GM18861 (cell line): ENCODE measurements around the gene UVRAG.

Experiments used
- ATAC-seq: cut with Tn5 transposase; IDR thresholded peaks from one replicate; pipeline ENCODE4 v1.9.1; 2021; ENCODE audit not compliant: unreplicated experiment

Gene UVRAG

DNA sequence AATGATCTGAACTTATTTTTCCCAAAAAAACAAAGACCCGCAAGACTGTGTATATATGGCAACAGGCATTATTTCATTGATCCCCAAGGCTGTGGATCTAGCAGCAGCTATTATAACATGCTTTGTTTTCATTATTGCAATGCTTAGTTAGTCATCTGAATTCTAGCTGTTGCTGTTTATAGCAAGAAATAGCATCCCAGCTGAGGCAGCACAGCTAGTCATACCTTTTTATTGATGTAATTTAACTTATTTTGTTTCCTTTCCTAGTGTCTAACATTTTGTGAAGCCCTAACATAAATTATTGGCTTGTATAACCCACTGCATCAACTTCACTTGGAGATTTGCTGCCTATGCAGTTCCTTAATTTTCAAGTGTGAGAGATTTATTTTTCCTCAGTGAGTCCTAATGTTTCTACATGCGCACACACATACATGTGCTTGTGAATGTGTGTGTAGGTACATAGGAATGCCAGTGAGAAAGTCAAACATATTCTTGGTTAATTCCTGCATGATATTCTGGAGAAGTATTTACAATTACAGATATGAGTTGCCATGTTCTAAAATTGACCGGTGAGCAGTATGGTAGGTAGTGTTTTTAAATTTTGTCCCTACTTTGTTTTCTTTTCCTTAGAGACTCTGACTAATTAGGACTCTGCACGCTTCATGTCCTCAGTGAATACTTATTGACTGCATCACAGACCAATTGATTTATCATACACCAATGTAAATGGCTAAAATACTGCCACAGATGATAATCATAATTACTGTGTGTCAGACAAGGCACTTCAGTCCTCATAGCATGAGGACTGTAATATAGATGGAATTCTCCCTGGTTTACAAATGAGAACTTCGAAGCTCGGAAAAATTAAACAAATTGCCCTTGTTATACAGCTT lies 272.0 kb downstream of the UVRAG start:
- no peak for ATAC-seq

DNA sequence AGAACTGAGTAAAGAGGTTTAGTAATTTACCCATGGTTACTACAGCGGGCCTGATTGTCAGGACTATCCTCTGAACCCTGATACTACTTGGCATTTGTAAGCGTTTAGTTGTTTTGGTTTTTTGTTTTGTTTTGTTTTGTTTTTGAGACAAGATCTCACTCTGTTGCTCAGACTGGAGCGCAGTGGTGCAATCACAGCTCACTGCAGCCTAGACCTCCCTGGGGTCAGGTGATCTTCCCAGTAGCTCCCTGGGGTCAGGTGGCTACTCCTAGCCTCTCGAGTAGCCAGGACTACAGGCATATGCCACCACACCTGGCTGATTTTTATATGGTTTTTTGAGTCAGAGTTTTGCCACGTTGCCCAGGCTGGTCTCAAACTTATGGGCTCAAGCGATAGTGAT lies 272.7 kb downstream of the UVRAG start:
- ATAC-seq = no peak

DNA sequence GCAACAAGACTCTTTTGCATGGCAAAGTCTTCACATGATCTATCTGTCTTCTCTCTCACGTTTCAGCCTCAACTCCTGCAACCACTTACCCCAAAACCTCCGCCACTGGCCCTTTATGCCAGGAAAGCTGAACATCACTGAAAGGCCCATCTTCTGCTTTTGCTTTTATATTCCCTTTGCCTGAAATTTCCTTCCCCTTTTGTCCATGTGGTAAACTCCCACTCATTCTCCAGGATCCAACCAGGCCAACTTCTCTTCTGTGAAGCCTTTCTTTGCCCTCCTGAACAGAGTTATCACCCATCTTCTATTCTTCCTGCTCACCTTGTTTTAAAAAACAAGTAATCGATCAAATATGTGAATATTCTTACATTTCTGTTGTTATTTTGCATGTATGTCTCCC lies 273.5 kb downstream of the UVRAG start:
- no peak for ATAC-seq

DNA sequence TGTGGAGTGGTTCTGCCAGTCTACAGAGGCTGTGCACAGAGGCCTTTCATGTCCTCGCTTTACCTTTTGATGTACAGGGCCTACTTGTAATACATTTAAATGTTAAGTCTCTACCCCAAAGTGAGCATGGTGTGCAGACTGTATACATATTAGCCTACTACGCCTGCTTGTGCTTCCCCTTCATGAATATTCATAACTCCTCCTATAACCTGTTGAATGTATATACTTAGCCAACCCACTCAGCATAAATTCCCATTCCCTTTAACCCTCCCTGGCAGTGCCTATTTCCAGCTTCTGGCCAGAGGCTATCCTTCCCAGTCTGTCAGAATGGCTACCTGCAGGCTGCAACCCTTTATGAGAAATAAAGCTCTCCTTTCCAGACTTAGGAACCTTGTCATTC lies 275.2 kb downstream of the UVRAG start:
- no peak for ATAC-seq

DNA sequence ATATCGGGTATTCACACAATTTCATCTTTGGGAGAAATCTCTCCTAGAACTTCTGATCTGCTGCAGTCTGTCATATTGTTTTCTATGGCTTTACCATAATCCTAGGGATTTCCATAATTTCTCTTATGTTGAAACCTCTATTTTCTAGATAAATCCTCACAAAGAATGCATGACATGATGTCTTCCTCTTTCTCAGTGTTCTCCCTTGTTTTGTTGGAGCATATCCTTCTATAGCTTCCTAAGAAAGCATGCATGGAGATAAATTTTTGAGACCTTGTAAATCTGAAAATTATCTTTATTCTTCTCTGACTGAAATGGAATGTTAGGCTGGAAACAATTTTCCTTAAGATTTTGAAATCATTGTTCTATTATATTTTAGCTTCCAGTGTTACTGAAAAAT lies 275.8 kb downstream of the UVRAG start:
- no peak for ATAC-seq

DNA sequence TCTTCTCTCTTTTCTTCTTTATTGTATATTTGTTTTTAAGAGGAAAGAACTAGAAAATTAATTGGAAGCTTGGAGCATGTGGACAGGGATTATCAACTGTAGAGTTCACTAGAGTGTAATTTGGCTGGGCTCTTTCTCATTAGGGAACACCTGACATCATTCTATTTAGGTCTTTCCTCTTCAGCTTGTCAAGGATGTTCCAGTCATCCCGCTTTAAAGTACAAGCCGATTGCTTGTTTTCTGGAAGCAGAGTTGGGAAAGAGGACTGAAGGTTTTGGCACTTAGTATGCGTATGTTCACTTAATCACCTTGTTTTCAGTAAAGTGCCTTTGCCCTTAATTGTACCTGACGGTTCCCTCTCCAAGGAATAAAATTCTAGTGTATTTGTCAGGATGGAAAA lies 279.7 kb downstream of the UVRAG start:
- ATAC-seq = no peak

DNA sequence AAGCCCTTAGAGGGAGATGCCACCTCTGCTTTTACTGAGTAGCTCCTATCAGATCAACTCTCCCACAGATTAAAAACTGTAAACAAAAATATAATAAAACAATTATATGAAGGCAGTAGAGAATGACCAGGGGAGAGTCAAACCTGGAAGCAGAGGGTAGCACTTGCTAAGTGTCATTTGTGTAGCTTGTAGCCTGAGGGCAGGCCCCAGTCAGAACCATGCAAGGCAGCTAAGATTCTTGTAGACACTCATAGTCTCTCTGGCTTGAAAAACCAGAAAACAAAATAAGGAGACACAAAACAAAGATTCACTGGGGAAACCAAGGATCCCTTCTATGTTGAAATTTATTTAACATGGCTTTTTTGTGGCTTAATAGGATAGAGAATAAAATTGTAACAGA lies 280.9 kb downstream of the UVRAG start:
- no peak for ATAC-seq

DNA sequence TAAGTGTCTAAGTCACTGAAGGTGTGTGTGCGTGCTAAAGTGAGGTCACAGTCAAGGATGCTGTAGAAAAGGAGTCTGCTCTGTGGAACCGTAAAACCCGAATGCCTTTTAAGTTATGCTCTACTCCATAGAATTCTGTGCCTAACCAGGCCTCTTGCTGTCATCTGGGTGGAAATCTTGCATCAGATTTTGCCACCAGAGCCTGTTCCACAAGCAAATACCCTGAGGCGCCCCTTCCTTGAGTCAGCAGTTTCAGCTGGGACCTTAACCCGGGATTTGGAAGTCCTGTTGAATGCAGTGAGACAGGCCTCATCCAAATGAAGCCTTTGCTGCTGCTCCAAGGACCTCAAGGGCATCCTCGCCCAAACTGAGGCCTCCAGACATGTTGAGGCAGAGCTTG lies 281.5 kb downstream of the UVRAG start:
- ATAC-seq = no peak

DNA sequence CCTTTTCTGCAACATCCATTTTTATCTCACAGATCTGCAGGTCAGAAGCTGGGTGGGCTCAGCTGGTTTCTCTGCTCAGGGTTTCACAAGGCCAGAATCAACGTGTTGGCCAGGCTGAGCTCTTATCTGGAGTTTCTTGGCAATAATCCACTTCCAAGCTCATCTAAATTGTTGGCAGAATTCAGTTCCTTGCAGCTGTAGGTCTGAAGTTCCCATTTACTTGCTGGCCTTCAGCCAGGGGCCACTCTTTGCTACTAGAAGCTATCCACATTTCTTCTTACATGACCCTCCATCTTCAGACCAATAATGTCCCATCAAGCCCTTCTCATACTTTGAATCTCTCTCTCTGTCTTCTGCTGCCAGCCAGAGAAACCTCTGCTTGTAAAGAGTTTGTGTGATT lies 287.8 kb downstream of the UVRAG start:
- no peak for ATAC-seq

DNA sequence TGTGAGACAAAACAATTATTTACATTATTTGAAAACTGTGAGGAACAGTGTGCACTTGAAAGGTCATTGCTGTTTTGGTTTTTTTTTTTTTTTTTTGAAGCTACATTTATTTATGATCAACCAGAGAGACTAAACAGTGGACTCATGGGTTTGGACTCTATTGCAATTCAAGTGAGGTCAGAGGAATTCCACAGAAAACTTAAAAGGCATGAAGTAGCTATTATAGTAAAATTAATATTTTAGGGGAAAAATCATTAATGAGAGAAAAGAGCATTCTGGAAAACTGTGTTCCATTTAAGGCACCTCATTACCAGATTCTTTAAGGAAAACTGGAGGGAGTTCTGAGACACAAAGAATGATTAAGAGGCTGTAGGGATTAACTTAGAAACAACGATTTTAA lies 288.4 kb downstream of the UVRAG start:
- ATAC-seq = no peak

DNA sequence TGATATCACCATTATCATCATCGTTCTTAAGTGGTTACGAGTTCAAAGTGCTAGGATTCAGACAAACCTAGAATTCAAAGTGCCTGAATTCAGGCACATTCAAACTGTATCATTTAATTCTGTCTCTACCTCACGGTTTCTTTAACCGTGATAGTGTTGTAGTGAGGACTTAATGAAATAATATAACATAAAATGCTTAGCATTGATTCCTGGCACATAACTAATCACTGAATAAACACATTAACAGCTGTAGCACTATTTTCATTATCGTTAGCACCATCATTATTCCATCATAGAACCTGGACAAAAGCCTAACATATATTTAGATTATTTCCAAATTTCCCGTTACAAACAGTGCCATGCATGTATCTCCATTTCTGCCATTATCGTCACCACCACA lies 289.3 kb downstream of the UVRAG start:
- ATAC-seq = no peak

DNA sequence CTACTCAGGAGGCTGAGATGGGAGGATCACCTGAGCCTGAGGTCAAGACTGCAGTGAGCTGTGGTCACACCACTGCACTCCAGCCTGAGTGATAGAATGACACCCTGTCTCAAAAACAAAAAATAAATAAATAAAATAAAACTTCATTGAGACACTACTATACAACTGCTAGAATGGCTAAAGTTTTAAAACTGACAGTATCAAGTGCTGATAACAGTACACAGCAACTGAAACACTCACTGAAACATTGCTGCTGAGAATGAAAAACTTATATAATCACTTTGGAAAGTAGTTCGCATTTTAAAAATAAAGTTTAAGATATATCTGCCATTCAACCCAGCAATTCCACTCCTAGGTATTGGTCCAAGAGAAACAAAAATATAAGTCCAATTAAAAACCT lies 290.6 kb downstream of the UVRAG start:
- ATAC-seq = no peak

DNA sequence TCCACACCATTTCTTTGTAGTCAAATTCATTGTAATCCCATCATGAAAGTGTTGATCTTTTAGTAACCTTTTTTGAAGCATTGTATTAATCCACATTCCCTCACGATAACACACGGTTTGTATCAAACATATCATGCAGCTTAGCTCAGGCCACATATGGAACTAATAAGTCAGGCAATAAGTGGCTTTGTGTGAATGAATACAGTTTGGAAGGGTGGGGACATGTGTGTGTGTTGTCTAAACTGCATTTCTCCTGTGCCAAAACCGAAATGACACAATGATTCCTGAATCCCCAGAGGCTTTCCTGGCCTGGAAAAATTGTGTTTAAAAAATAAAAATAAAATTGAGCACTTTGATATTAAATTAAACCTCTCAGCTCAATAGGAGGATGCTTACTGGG lies 293.0 kb downstream of the UVRAG start:
- no peak for ATAC-seq

DNA sequence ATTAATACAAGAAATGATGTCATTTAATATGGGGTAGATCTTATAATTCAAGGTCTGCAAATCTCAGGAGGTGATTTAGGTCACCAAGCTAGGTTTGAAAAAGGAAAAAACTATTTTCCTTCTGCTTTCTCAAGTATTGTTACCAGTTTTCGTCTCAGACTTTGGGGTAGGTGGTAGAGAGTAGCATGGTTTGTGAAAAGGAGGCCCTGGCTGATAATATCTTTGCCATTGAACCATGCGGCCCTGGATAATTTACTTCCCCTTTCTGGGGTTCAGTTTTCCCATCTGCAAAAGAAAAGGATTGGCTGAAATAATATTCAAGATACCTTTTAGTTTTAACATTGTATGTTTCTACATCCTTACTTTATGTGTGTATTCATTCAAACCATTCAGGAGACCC lies 299.2 kb downstream of the UVRAG start:
- no peak for ATAC-seq

DNA sequence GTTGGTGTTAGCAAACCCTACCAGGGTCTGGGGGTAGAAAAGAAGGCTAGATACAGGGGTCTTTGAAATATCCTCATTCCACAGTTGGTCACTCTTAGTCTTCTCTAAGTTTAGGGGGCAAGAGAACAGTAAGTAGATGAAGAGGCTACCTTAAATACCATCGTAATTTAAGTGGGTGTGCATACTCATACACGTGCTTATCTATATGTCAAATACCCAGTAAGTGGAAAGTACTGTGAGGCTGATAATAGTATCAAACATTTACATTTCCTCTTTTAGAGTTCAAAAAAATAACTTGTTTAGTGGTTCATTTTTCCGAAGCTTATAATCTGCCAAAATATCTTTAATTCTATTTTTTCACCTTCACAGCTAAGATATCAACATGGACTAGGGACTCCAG lies 300.5 kb downstream of the UVRAG start:
- ATAC-seq = no peak

DNA sequence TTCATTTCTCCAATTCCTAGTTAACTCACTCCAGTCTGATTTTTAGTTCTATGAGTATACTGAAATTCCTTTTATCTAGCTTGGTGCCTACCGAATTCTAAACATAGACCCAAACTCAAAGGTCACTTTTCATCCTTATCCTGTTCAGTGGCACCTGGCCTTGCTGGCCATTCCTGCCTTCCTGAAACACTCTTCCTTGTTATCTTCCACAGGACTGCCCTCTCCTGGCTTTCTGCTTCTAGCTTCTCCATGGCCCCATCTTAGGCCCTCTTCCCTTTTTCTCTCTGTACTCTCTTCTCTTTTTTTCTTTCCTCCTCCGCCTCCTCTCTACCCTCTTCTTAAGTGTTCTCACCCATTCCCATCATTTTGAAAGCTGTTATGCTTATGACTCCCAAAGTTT lies 304.0 kb downstream of the UVRAG start:
- no peak for ATAC-seq

DNA sequence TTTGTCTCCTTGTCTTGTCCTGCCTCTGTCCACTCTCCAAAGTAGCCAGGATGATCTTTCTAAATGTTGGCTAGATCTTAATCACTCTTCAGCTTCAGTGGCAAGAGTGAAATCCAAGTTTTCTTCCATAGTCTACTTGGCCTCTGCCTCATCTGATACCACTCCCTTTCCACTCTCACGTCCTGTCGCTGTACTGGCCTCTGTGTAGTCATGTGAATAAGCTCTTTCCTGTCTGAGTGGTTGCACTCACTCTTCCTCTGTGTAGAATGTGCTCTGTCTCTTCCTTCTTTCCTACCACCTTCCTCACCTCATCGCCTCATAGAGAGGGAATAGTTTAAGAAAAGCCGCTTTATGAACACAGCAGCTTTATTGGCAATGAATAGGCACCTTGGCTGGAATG lies 304.8 kb downstream of the UVRAG start:
- no peak for ATAC-seq

DNA sequence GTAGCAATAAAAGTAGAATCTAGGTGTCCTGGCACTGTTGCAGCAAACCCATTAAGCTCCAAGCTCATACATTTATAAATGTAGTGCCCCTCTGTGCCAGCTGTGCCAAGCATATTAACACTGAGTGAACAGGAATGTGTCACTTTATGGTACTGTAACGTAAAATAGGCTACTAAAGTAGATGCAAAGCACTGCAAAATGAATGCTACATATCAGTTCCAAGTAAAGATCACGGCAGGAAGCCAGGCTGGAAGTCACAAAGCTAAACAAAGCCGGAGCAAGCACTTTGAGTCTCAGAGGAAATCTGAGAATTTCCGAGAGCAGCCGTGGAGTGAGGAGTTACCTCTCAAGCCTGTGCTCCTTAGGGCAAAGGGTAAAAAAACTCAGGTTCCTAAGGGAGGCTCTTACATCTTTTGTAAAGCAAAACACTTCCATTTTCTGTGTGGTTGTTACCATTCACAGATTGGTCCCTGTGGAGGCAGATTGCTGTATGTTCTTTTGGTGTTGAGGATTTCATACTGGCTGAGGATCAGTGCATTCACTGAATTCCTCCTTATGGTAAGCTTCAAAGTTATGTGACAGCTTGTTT lies 305.6 kb downstream of the UVRAG start:
- no peak for ATAC-seq

DNA sequence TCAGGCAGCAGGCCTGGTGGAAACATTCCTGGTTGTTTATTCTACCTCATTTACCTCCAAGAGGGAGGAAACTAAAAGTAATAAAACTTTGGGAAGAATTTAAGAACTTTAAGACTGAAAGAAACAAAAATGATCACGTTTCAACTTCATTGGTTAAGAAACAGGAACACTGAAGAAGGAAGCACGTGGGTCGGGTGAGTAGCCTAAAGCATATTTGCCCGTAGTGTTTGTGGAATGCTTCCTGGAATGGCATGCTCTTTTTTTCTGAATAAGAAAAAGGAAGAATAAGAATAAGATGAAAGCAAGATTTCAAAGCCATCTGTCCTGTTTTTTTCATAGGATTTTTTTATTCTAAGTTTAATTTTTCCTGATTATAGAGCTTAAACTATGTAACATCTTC lies 308.2 kb downstream of the UVRAG start:
- no peak for ATAC-seq

DNA sequence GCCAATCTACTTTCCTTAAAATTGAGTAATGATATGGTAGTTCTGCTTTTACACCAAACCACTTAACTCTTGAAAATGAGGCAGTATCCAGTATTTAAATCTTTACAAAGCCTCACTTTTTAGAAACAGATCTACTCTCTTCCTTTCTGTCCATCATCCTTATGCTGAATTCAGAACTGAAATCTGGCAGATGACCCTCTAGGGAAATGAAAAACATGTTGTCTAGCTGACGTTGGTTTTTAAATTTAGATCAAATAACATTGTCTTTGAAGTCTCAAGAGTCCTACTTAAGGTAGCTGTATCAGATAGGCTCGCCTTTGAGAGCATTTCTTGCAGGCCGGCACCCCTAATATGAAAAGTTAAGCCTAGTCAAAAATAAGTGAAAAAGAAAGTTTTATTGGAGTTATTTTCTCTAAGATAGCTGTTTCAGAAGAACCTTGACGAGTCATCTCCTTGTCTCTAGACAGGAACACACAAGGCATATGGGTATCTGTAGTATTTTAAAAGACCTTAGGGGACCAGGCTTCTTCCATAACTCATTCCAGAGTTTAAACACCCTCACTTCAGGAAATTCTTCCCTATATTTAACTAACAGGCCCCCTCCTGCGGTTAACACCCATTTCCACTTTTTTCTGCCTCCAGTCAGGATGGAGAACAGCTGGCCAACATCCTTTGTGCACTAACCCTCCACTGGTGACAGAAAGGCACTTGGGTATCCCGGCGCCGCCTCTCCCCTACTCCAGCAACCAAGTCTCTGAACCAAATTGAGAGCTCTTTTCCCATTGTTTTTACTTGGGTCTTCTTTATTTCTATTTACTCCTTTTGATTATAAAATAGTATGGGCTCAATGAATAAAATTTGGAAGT lies 310.1 kb downstream of the UVRAG start:
- no peak for ATAC-seq

DNA sequence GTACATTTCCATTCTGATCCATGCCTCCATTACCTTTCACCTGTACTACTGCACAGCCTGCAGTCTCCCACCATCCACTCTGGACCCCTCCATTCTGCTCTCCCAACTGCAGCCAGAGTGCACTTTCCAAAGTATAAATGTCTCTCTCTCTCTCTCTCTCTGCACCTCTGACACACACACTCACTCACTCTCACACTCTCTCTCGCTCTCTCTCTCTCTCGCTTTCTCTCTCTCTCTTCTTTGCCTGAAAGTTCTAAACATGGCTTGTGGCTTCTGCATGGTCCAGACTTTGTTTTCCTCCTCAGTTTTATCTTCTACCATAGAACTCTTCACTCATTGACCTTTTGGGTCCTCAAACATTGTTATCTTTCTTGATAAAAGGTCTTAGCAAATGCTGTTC lies 314.7 kb downstream of the UVRAG start:
- ATAC-seq = no peak

DNA sequence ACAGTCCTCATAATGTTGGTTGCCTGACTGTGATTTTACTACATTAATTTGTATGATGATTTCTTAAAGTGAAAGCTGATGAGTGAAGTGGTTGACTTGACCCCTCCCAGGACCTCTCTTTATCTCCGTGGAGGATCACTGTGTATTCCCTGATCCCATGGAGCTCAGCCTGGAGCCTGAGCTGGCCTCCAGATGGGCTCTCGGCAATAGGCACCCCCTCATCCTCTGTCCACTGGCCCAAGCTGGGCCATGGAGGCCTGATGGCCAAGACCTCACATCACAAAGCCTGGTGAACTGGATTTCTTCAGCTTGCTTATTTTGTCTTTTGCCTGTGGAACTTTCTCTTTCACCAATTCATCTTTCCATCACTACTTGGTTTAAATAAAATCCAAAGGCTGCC lies 316.1 kb downstream of the UVRAG start:
- no peak for ATAC-seq
